ENCODE measurements around the gene PPL.

The PPL gene

GRCh38 chr16:4871071-4871470 lies 65.9 kb downstream of the PPL start:
- no peak overlapping the region for H3K4me2 ChIP-seq (ENCODE audit: low read length)
- H3K27ac ChIP-seq (ENCODE audit: low read depth, low read length), result no peak overlapping the region
- H2BK120ac ChIP-seq (ENCODE audit: low read depth, low read length), result no peak overlapping the region
- no CpG with 5 or more reads among the region's 4 CpGs for WGBS (ENCODE audit: extremely low coverage, insufficient coverage, low lambda C conversion rate)
- no peak overlapping the region for H3K9ac ChIP-seq (ENCODE audit: low read length)
- DNase-seq, result no peak
- no peak overlapping the region for H3K4ac ChIP-seq (ENCODE audit: low read depth, low read length)
- H3K23ac ChIP-seq (ENCODE audit: low read length), result no peak overlapping the region
- peaks cover 10% of the 10 kb centered on the region for H3K79me2 ChIP-seq (ENCODE audit: control insufficient read depth, insufficient read depth, low read length)
- no peak overlapping the region for H3K18ac ChIP-seq (ENCODE audit: low read length)
- H3K36me3 ChIP-seq (ENCODE audit: control insufficient read depth, insufficient read depth, low read length), result peaks cover 29% of the 10 kb centered on the region
- H4K8ac ChIP-seq (ENCODE audit: low read depth, low read length), result no peak overlapping the region
- H4K5ac ChIP-seq (ENCODE audit: low read length), result no peak overlapping the region
- H2BK5ac ChIP-seq (ENCODE audit: low read length), result no peak overlapping the region
- no peak overlapping the region for H3K56ac ChIP-seq (ENCODE audit: low read length)
- peaks cover 13% of the 10 kb centered on the region for H3K79me1 ChIP-seq (ENCODE audit: low read length)
- no peak overlapping the region for H2AK5ac ChIP-seq (ENCODE audit: low read length)
- no peak overlapping the region for H3K4me3 ChIP-seq (ENCODE audit: low read length)
- no peaks in the 10 kb centered on the region for H3K27me3 ChIP-seq (ENCODE audit: insufficient read depth, low read length, poor library complexity)
- H2BK15ac ChIP-seq (replicated peaks; ENCODE audit: low read depth), result no peak overlapping the region
- no peaks in the 10 kb centered on the region for H3K4me1 ChIP-seq (ENCODE audit: control insufficient read depth, low read depth, low read length)

DNA sequence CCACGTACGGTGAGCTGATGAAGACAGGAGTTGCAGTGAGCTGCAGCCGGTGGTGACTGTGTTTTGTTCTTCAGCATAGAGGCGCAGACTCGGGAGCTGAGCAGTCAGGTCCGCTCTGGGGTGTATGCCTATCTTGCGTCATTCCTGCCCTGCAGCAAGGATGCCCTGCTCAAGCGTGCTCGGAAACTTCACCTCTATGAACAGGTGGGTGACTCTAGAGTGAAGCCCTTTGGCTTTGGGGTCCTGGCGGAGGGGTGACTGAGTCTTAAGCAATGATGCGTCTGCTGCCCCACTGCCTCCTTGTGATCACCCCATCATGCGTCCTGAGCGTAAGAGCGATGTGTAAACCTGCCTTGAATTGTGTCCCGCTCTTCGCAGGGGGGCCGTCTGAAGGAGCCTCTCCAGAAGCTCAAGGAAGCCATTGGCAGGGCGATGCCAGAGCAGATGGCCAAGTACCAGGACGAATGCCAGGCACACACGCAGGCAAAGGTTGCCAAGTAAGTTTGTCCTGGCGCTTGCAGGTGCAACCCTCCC lies 66.7 kb downstream of the PPL start:
- Histone ChIP-seq H4K8ac (ENCODE audit: low read depth, low read length) (no peak overlapping the region), H3K18ac (ENCODE audit: low read length) (no peak overlapping the region), H3K4me2 (ENCODE audit: low read length) (no peak overlapping the region), H3K79me2 (ENCODE audit: control insufficient read depth, insufficient read depth, low read length) (peaks cover 14% of the 10 kb centered on the region), H3K4me1 (ENCODE audit: control insufficient read depth, low read depth, low read length) (no peaks in the 10 kb centered on the region), H2BK15ac (replicated peaks; ENCODE audit: low read depth) (no peak overlapping the region), H2AK5ac (ENCODE audit: low read length) (no peak overlapping the region), H3K9ac (ENCODE audit: low read length) (no peak overlapping the region), H3K56ac (ENCODE audit: low read length) (no peak overlapping the region), H4K5ac (ENCODE audit: low read length) (no peak overlapping the region), H3K36me3 (ENCODE audit: control insufficient read depth, insufficient read depth, low read length) (peaks cover 29% of the 10 kb centered on the region), H3K27me3 (ENCODE audit: insufficient read depth, low read length, poor library complexity) (no peaks in the 10 kb centered on the region), H3K4me3 (ENCODE audit: low read length) (no peak overlapping the region), H2BK120ac (ENCODE audit: low read depth, low read length) (no peak overlapping the region), H3K23ac (ENCODE audit: low read length) (no peak overlapping the region), H3K27ac (ENCODE audit: low read depth, low read length) (no peak overlapping the region), H2BK5ac (ENCODE audit: low read length) (no peak overlapping the region), H3K79me1 (ENCODE audit: low read length) (peaks cover 13% of the 10 kb centered on the region), H3K4ac (ENCODE audit: low read depth, low read length) (no peak overlapping the region)
- no CpG with 5 or more reads among the region's 21 CpGs for WGBS (ENCODE audit: extremely low coverage, insufficient coverage, low lambda C conversion rate)
- DNase-seq, result no peak

DNA sequence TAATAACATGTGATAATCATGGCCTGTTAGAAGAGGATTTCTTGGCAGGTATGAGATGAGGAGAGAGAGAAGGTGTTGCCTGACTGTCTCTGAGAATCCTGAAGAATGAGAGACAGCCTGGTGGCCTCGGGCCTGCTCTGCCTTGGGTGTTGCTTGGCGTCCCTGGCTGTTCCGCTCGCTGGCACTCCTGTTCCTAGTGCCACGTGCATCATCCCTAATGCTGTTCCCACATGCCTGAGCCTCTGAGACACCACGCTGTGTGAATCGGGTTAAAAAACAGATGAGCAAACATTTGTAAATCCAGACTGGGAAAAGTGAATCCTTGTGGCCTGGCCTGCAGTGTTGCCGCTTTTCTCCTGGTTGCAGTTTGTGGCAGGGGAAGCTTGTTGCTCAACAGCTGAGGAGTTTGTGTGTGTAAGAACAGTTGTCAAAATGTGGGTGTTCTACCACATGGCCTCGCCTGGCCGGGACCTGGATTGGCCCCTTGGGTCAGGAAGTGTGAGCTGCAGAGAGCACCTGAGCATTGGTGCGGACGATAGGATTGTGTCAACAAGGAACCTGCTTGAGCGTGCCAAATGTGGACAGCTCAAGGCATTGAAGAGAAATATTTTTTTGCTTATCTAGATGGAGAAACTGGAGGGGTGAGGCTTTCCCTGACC lies 67.7 kb downstream of the PPL start:
- no peak overlapping the region for H3K4ac ChIP-seq (ENCODE audit: low read depth, low read length)
- no peak overlapping the region for H3K18ac ChIP-seq (ENCODE audit: low read length)
- no peak overlapping the region for H4K5ac ChIP-seq (ENCODE audit: low read length)
- peaks cover 13% of the 10 kb centered on the region for H3K79me1 ChIP-seq (ENCODE audit: low read length)
- H4K8ac ChIP-seq (ENCODE audit: low read depth, low read length), result no peak overlapping the region
- no peak overlapping the region for H2BK5ac ChIP-seq (ENCODE audit: low read length)
- H2AK5ac ChIP-seq (ENCODE audit: low read length), result no peak overlapping the region
- no peaks in the 10 kb centered on the region for H3K27me3 ChIP-seq (ENCODE audit: insufficient read depth, low read length, poor library complexity)
- no peak overlapping the region for H2BK120ac ChIP-seq (ENCODE audit: low read depth, low read length)
- H3K9ac ChIP-seq (ENCODE audit: low read length), result no peak overlapping the region
- no peaks in the 10 kb centered on the region for H3K4me1 ChIP-seq (ENCODE audit: control insufficient read depth, low read depth, low read length)
- H3K56ac ChIP-seq (ENCODE audit: low read length), result no peak overlapping the region
- no peak overlapping the region for H3K4me2 ChIP-seq (ENCODE audit: low read length)
- no peak overlapping the region for H3K27ac ChIP-seq (ENCODE audit: low read depth, low read length)
- peaks cover 16% of the 10 kb centered on the region for H3K79me2 ChIP-seq (ENCODE audit: control insufficient read depth, insufficient read depth, low read length)
- no CpG with 5 or more reads among the region's 13 CpGs for WGBS (ENCODE audit: extremely low coverage, insufficient coverage, low lambda C conversion rate)
- peaks cover 25% of the 10 kb centered on the region for H3K36me3 ChIP-seq (ENCODE audit: control insufficient read depth, insufficient read depth, low read length)
- no peak overlapping the region for H2BK15ac ChIP-seq (replicated peaks; ENCODE audit: low read depth)
- no peak for DNase-seq
- no peak overlapping the region for H3K4me3 ChIP-seq (ENCODE audit: low read length)
- no peak overlapping the region for H3K23ac ChIP-seq (ENCODE audit: low read length)

- Histone ChIP-seq H3K36me3 (ENCODE audit: control insufficient read depth, insufficient read depth, low read length) (peaks cover 18% of the 10 kb centered on the region), H3K4me3 (ENCODE audit: low read length) (no peak overlapping the region), H2BK5ac (ENCODE audit: low read length) (no peak overlapping the region), H2BK15ac (replicated peaks; ENCODE audit: low read depth) (no peak overlapping the region), H3K18ac (ENCODE audit: low read length) (no peak overlapping the region), H4K8ac (ENCODE audit: low read depth, low read length) (no peak overlapping the region), H2BK120ac (ENCODE audit: low read depth, low read length) (no peak overlapping the region), H3K4me1 (ENCODE audit: control insufficient read depth, low read depth, low read length) (no peaks in the 10 kb centered on the region), H3K56ac (ENCODE audit: low read length) (no peak overlapping the region), H3K27ac (ENCODE audit: low read depth, low read length) (no peak overlapping the region), H3K79me1 (ENCODE audit: low read length) (peaks cover 16% of the 10 kb centered on the region), H3K27me3 (ENCODE audit: insufficient read depth, low read length, poor library complexity) (no peaks in the 10 kb centered on the region), H2AK5ac (ENCODE audit: low read length) (no peak overlapping the region), H3K23ac (ENCODE audit: low read length) (no peak overlapping the region), H3K4ac (ENCODE audit: low read depth, low read length) (no peak overlapping the region), H3K4me2 (ENCODE audit: low read length) (no peak overlapping the region), H4K5ac (ENCODE audit: low read length) (no peak overlapping the region), H3K79me2 (ENCODE audit: control insufficient read depth, insufficient read depth, low read length) (peaks cover 18% of the 10 kb centered on the region), H3K9ac (ENCODE audit: low read length) (no peak overlapping the region)
- no peak for DNase-seq
- no CpG with 5 or more reads among the region's 7 CpGs for WGBS (ENCODE audit: extremely low coverage, insufficient coverage, low lambda C conversion rate)
Measured at GRCh38 chr16:4868535-4868934, 68.4 kb downstream of the PPL start.

- Histone ChIP-seq H3K56ac (ENCODE audit: low read length) (no peak overlapping the region), H2BK5ac (ENCODE audit: low read length) (no peak overlapping the region), H3K4me2 (ENCODE audit: low read length) (no peak overlapping the region), H4K5ac (ENCODE audit: low read length) (no peak overlapping the region), H3K4me1 (ENCODE audit: control insufficient read depth, low read depth, low read length) (no peaks in the 10 kb centered on the region), H3K27ac (ENCODE audit: low read depth, low read length) (no peak overlapping the region), H3K79me1 (ENCODE audit: low read length) (peaks cover 18% of the 10 kb centered on the region), H3K79me2 (ENCODE audit: control insufficient read depth, insufficient read depth, low read length) (peaks cover 20% of the 10 kb centered on the region), H3K27me3 (ENCODE audit: insufficient read depth, low read length, poor library complexity) (no peaks in the 10 kb centered on the region), H3K4me3 (ENCODE audit: low read length) (no peak overlapping the region), H4K8ac (ENCODE audit: low read depth, low read length) (no peak overlapping the region), H3K23ac (ENCODE audit: low read length) (no peak overlapping the region), H3K9ac (ENCODE audit: low read length) (no peak overlapping the region), H3K36me3 (ENCODE audit: control insufficient read depth, insufficient read depth, low read length) (peaks cover 14% of the 10 kb centered on the region), H2BK15ac (replicated peaks; ENCODE audit: low read depth) (no peak overlapping the region), H3K4ac (ENCODE audit: low read depth, low read length) (no peak overlapping the region), H2BK120ac (ENCODE audit: low read depth, low read length) (no peak overlapping the region), H3K18ac (ENCODE audit: low read length) (no peak overlapping the region), H2AK5ac (ENCODE audit: low read length) (no peak overlapping the region)
- DNase-seq, result no peak
- WGBS (ENCODE audit: extremely low coverage, insufficient coverage, low lambda C conversion rate), result no CpG with 5 or more reads among the region's 5 CpGs
Measured at GRCh38 chr16:4868026-4868425, 68.9 kb downstream of the PPL start.

GRCh38 chr16:4866586-4866985 lies 70.4 kb downstream of the PPL start:
- H4K5ac ChIP-seq (ENCODE audit: low read length), result no peak overlapping the region
- H3K79me1 ChIP-seq (ENCODE audit: low read length), result peaks cover 21% of the 10 kb centered on the region
- no peak overlapping the region for H3K4me2 ChIP-seq (ENCODE audit: low read length)
- no peak overlapping the region for H3K4me3 ChIP-seq (ENCODE audit: low read length)
- H3K18ac ChIP-seq (ENCODE audit: low read length), result no peak overlapping the region
- peaks cover 8% of the 10 kb centered on the region for H3K36me3 ChIP-seq (ENCODE audit: control insufficient read depth, insufficient read depth, low read length)
- H3K23ac ChIP-seq (ENCODE audit: low read length), result no peak overlapping the region
- no peak overlapping the region for H3K4ac ChIP-seq (ENCODE audit: low read depth, low read length)
- no peaks in the 10 kb centered on the region for H3K4me1 ChIP-seq (ENCODE audit: control insufficient read depth, low read depth, low read length)
- H3K27me3 ChIP-seq (ENCODE audit: insufficient read depth, low read length, poor library complexity), result no peaks in the 10 kb centered on the region
- H3K56ac ChIP-seq (ENCODE audit: low read length), result no peak overlapping the region
- no peak overlapping the region for H2BK15ac ChIP-seq (replicated peaks; ENCODE audit: low read depth)
- no peak overlapping the region for H4K8ac ChIP-seq (ENCODE audit: low read depth, low read length)
- H3K79me2 ChIP-seq (ENCODE audit: control insufficient read depth, insufficient read depth, low read length), result peaks cover 24% of the 10 kb centered on the region
- no peak overlapping the region for H3K27ac ChIP-seq (ENCODE audit: low read depth, low read length)
- DNase-seq, result no peak
- no peak overlapping the region for H2BK120ac ChIP-seq (ENCODE audit: low read depth, low read length)
- no peak overlapping the region for H2AK5ac ChIP-seq (ENCODE audit: low read length)
- no peak overlapping the region for H3K9ac ChIP-seq (ENCODE audit: low read length)
- no peak overlapping the region for H2BK5ac ChIP-seq (ENCODE audit: low read length)
- WGBS (ENCODE audit: extremely low coverage, insufficient coverage, low lambda C conversion rate), result no CpG with 5 or more reads among the region's 12 CpGs
